Hepatocyte (in vitro differentiated cells): Measurements from ENCODE around the gene COL4A1. TPM values are rescaled to one million over a fixed set of nuclear protein-coding genes. Genes with fewer than 3 reads are reported as not detected.

Experiments used
- DNase-seq: peaks from one replicate; pipeline ENCODE4 v3.0.0-alpha.2; 2016; ENCODE audit warnings: low spot score
- H2AFZ ChIP-seq: fragments of 200-600 bp; sonication (generic); 2 replicates; pipeline ENCODE4 v1.6.0; 2016; ENCODE audit warnings: antibody characterized with exemption, mild to moderate bottlenecking
- H3K27ac ChIP-seq: fragments of 200-600 bp; sonication (generic); 2 replicates; pipeline ENCODE4 v1.5.1; 2016; ENCODE audit warnings: mild to moderate bottlenecking
- H3K27me3 ChIP-seq: fragments of 200-600 bp; sonication (generic); 2 replicates; pipeline ENCODE4 v1.6.1; 2016
- H3K36me3 ChIP-seq: fragments of 200-600 bp; sonication (generic); replicated peaks from 2 replicates; pipeline ENCODE4 v1.5.1; 2016; ENCODE audit warnings: low read depth; ENCODE audit not compliant: insufficient read depth
- H3K4me1 ChIP-seq: fragments of 200-600 bp; sonication (generic); 2 replicates; pipeline ENCODE4 v1.5.1; 2016; ENCODE audit warnings: mild to moderate bottlenecking, moderate library complexity; ENCODE audit not compliant: insufficient read depth
- H3K4me2 ChIP-seq: fragments of 200-600 bp; sonication (generic); 2 replicates; pipeline ENCODE4 v1.6.0; 2016
- H3K4me3 ChIP-seq: fragments of 200-600 bp; sonication (generic); 2 replicates; pipeline ENCODE4 v1.5.1; 2016; ENCODE audit warnings: mild to moderate bottlenecking
- H3K79me2 ChIP-seq: fragments of 200-600 bp; sonication (generic); 2 replicates; pipeline ENCODE4 v1.6.0; 2017; ENCODE audit warnings: mild to moderate bottlenecking
- H3K9me2 ChIP-seq: fragments of 200-600 bp; sonication (generic); replicated peaks from 2 replicates; pipeline ENCODE4 v1.6.0; 2017; ENCODE audit warnings: mild to moderate bottlenecking; ENCODE audit not compliant: insufficient read depth
- H3K9me3 ChIP-seq: fragments of 200-600 bp; sonication (generic); 2 replicates; pipeline ENCODE4 v1.5.1; 2016; ENCODE audit warnings: low read depth, mild to moderate bottlenecking
- H4K20me1 ChIP-seq: fragments of 200-600 bp; sonication (generic); 2 replicates; pipeline ENCODE4 v1.6.0; 2016; ENCODE audit warnings: mild to moderate bottlenecking; ENCODE audit not compliant: insufficient read depth, poor library complexity, severe bottlenecking
- CTCF ChIP-seq: fragments of 200-600 bp; sonication (generic); IDR thresholded peaks from 2 replicates; pipeline ENCODE4 v1.5.1; 2016; ENCODE audit warnings: antibody characterized with exemption, mild to moderate bottlenecking; ENCODE audit not compliant: poor library complexity
- EZH2 ChIP-seq: fragments of 200-600 bp; sonication (generic); IDR thresholded peaks from 2 replicates; pipeline ENCODE4 v1.6.1; 2016; ENCODE audit warnings: antibody characterized with exemption, mild to moderate bottlenecking, borderline replicate concordance
- EZH2phosphoT487 ChIP-seq: fragments of 200-600 bp; sonication (generic); IDR thresholded peaks from one replicate; pipeline ENCODE4 v1.6.1; 2018; ENCODE audit warnings: antibody characterized with exemption, mild to moderate bottlenecking, low read depth, moderate library complexity; ENCODE audit not compliant: unreplicated experiment, severe bottlenecking
- WGBS: methylation state at CpG from one replicate; pipeline ENCODE4 v1.1.6; 2016; ENCODE audit warnings: low lambda C conversion rate; ENCODE audit errors: missing lambda C conversion rate; 5-methylcytosine and 5-hydroxymethylcytosine counted together
- polyA plus RNA-seq: library from polyadenylated mRNA; unstranded; fragments of >200 nt; fragmentation: Nextera tagmentation; extraction: Ambion mirVana; gene quantifications from 2 replicates; pipeline ENCODE4 v1.2.1, GENCODE V29; 2016
- total RNA-seq: library from RNA; depleted of rRNA; stranded (reverse); fragments of >200 nt; gene quantifications from 2 replicates; pipeline ENCODE4 v1.2.3, GENCODE V29; 2014

COL4A1 gene
- total and polyA plus RNA-seq, 2 experiments from 2014 or later = 138 to 269 TPM

- no peaks in the 10 kb centered on the region for H4K20me1 ChIP-seq
- peak overlapping the region; percentile 90 for H3K27ac ChIP-seq
- no peak overlapping the region for H3K4me3 ChIP-seq
- no peaks in the 10 kb centered on the region for H3K27me3 ChIP-seq
- peak; percentile 68 for DNase-seq
- H3K36me3 ChIP-seq = no peaks in the 10 kb centered on the region
- TF ChIP-seq CTCF (no peak), EZH2 (no peak), EZH2phosphoT487 (no peak)
- H2AFZ ChIP-seq = no peak overlapping the region
- H3K4me1 ChIP-seq = peaks cover 22% of the 10 kb centered on the region
- peak overlapping the region; percentile 15 for H3K4me2 ChIP-seq
- H3K9me2 ChIP-seq = no peaks in the 10 kb centered on the region
- H3K9me3 ChIP-seq = no peaks in the 10 kb centered on the region
- WGBS = 49% methylated on average over 10 of the region's 10 CpGs
- H3K79me2 ChIP-seq = no peaks in the 10 kb centered on the region
Measured at GRCh38 chr13:110186231-110186855, 120.6 kb downstream of the COL4A1 start.

GRCh38 chr13:110185696-110186095 lies 121.3 kb downstream of the COL4A1 start:
- no peaks in the 10 kb centered on the region for H3K27me3 ChIP-seq
- TF ChIP-seq EZH2 = no peak
- TF ChIP-seq CTCF = no peak
- no peak for TF ChIP-seq EZH2phosphoT487
- no peak overlapping the region for H2AFZ ChIP-seq
- no peak overlapping the region for H3K4me2 ChIP-seq
- H4K20me1 ChIP-seq = no peaks in the 10 kb centered on the region
- H3K4me3 ChIP-seq = no peak overlapping the region
- H3K9me3 ChIP-seq = no peaks in the 10 kb centered on the region
- peak overlapping the region; percentile 90 for H3K27ac ChIP-seq
- H3K36me3 ChIP-seq = no peaks in the 10 kb centered on the region
- no peak for DNase-seq
- H3K4me1 ChIP-seq = peaks cover 22% of the 10 kb centered on the region
- H3K79me2 ChIP-seq = no peaks in the 10 kb centered on the region
- H3K9me2 ChIP-seq = no peaks in the 10 kb centered on the region
- WGBS = 86% methylated on average over 16 of the region's 16 CpGs

- H3K36me3 ChIP-seq = no peaks in the 10 kb centered on the region
- no peak for DNase-seq
- no peaks in the 10 kb centered on the region for H3K79me2 ChIP-seq
- no peak overlapping the region for H3K4me3 ChIP-seq
- peaks cover 22% of the 10 kb centered on the region for H3K4me1 ChIP-seq
- H3K27me3 ChIP-seq = no peaks in the 10 kb centered on the region
- no peak overlapping the region for H3K4me2 ChIP-seq
- no peaks in the 10 kb centered on the region for H3K9me3 ChIP-seq
- no peak overlapping the region for H3K27ac ChIP-seq
- WGBS = 67% methylated on average over 7 of the region's 7 CpGs
- H3K9me2 ChIP-seq = no peaks in the 10 kb centered on the region
- no peak for TF ChIP-seq EZH2
- no peak for TF ChIP-seq EZH2phosphoT487
- no peak for TF ChIP-seq CTCF
- H4K20me1 ChIP-seq = no peaks in the 10 kb centered on the region
- no peak overlapping the region for H2AFZ ChIP-seq
Measured at GRCh38 chr13:110183910-110184309, 123.0 kb downstream of the COL4A1 start.

- no peak for DNase-seq
- Histone ChIP-seq H3K36me3 (no peaks in the 10 kb centered on the region), H3K9me3 (no peaks in the 10 kb centered on the region), H3K9me2 (no peaks in the 10 kb centered on the region), H3K4me1 (peaks cover 19% of the 10 kb centered on the region), H3K27me3 (no peaks in the 10 kb centered on the region), H3K79me2 (no peaks in the 10 kb centered on the region), H3K4me2 (no peak overlapping the region), H3K27ac (no peak overlapping the region), H2AFZ (no peak overlapping the region), H4K20me1 (no peaks in the 10 kb centered on the region), H3K4me3 (no peak overlapping the region)
- WGBS = 88% methylated on average over 9 of the region's 9 CpGs
- no peak for TF ChIP-seq EZH2phosphoT487
- TF ChIP-seq EZH2 = no peak
- TF ChIP-seq CTCF = no peak
Measured at GRCh38 chr13:110182461-110182860, 124.5 kb downstream of the COL4A1 start.
